ENCODE results near the gene CPXM1.

DNA sequence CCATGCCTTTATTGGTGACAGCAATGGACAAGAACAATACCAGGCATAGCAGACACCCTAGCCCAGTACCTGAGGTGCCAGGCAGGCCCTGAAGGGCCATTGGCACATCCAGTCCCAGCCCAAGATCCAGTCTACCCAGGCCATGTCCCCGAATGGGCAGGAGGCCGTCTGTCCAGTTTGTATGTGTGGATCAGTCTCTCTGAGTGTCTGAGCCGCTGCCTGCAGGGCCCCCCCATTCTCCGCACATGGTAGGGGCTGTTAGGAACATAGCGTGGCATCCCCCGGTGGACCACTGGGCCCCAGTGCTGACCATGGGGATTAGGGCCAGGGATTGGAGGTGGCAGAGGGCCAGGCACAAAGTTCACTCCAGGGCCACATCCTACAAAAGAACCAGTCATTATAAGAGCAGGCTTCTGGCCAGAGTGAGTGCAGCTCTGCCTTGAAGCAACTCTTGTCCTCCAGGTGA is 34.9 kb upstream of the CPXM1 start:
- TF ChIP-seq CTCF (IDR thresholded peaks at IDR 0.05) (no peak), POLR2AphosphoS5 (IDR thresholded peaks at IDR 0.05) (no peak), POLR2A (IDR thresholded peaks at IDR 0.05) (no peak)

Data from prostate gland (tissue), 2 donors.